Tibial nerve (tissue), 3 donors: ENCODE measurements around the gene FLVCR1.

Experiments used
- CTCF ChIP-seq, 5 experiments: fragments of 200-600 bp in 3 of 5; fragments of 450-650 bp in 2 of 5; sonication (generic) in 3 of 5; IDR thresholded peaks; one replicate each; pipeline ENCODE4 v1.5.1; 2016 to 2019; ENCODE audit warnings: antibody characterized with exemption in 5 of 5, mild to moderate bottlenecking in 3 of 5, moderate library complexity in 2 of 5
- POLR2A ChIP-seq, 2 donors: fragments of 450-650 bp; IDR thresholded peaks; one replicate each; pipeline ENCODE4 v1.6.1; 2017; ENCODE audit warnings: antibody characterized with exemption in 2 of 2, mild to moderate bottlenecking in 2 of 2, moderate library complexity in 2 of 2

GRCh38 chr1:212879947-212880690 lies 22.0 kb downstream of the FLVCR1 start:
- TF ChIP-seq POLR2A (IDR thresholded peaks at IDR 0.05) (no peak), CTCF (IDR thresholded peaks at IDR 0.05) (no peak)
